Thyroid gland (tissue), 4 donors: ENCODE data around the gene SLC22A7. TPM values are rescaled to one million over a fixed set of nuclear protein-coding genes. Genes with fewer than 3 reads are reported as not detected.

Experiments
- DNase-seq, 2 donors: peaks; one replicate each; pipeline ENCODE4 v3.0.0-alpha.2; 2019
- H3K27ac ChIP-seq, 3 donors: fragments of 200-600 bp; sonication (generic); 1 replicate in 2 of 3; 2 replicates in 1 of 3; pipeline ENCODE4 v1.5.1; 2016 to 2019; ENCODE audit warnings: mild to moderate bottlenecking in 1 of 3, moderate library complexity in 1 of 3
- H3K27me3 ChIP-seq: fragments of 200-600 bp; sonication (generic); one replicate; pipeline ENCODE4 v1.5.1; 2019
- H3K36me3 ChIP-seq, 2 donors: fragments of 200-600 bp; sonication (generic); one replicate each; pipeline ENCODE4 v1.5.1; 2016 to 2019
- H3K4me1 ChIP-seq, 2 donors: fragments of 200-600 bp; sonication (generic); one replicate each; pipeline ENCODE4 v1.5.1; 2017 to 2019
- H3K4me3 ChIP-seq, 3 donors: fragments of 200-600 bp; sonication (generic); replicated peaks in 1 of 3; 1 replicate in 2 of 3; 2 replicates in 1 of 3; pipeline ENCODE4 v1.5.1; 2016; ENCODE audit warnings: mild to moderate bottlenecking in 1 of 3
- H3K9me3 ChIP-seq: fragments of 200-600 bp; sonication (generic); one replicate; pipeline ENCODE4 v1.5.1; 2017
- CTCF ChIP-seq, 6 experiments: fragments of 200-600 bp in 3 of 6; fragments of 450-650 bp in 3 of 6; sonication (generic) in 3 of 6; IDR thresholded peaks; one replicate each; pipeline ENCODE4 v1.5.1; 2016 to 2019; ENCODE audit warnings: antibody characterized with exemption in 6 of 6, mild to moderate bottlenecking in 2 of 6, inconsistent platforms in 1 of 6, moderate library complexity in 1 of 6
- POLR2A ChIP-seq, 2 donors: fragments of 450-650 bp; IDR thresholded peaks; one replicate each; pipeline ENCODE4 v1.6.1; 2017; ENCODE audit warnings: antibody characterized with exemption in 2 of 2, mild to moderate bottlenecking in 2 of 2, moderate library complexity in 1 of 2
- WGBS, 2 donors: methylation state at CpG; one replicate each; pipeline ENCODE4 v1.1.5; 2017; 5-methylcytosine and 5-hydroxymethylcytosine counted together
- intact Hi-C: fragments of 100-400 bp; cut with DNase I; formaldehyde crosslinking; loops from one replicate; pipeline ENCODE4 v1.15.1; 2023
- total RNA-seq, 4 donors: library from RNA; depleted of rRNA; stranded (reverse); fragments of >200 nt; gene quantifications; one replicate each; pipeline ENCODE4 v1.2.3, GENCODE V29; 2016

Gene SLC22A7
- total RNA-seq, 4 donors from 2014 or later: not detected

- Histone ChIP-seq H3K9me3 (no peaks in the 10 kb centered on the region), H3K27me3 (no peaks in the 10 kb centered on the region), H3K36me3 (no peaks in the 10 kb centered on the region), H3K27ac (peak overlapping the region; percentile 44 to 49 (median 48)), H3K4me1 (peaks cover 33 to 53% of the 10 kb centered on the region in 2 donors), H3K4me3 (no peak overlapping the region)
- DNase-seq: peak; percentile 31 to 56
- 47 to 59% methylated on average over 8 of the region's 8 CpGs for WGBS, 2 donors
- intact Hi-C loops: no loop called here
- TF ChIP-seq CTCF (IDR thresholded peaks at IDR 0.05): no peak
- no peak for TF ChIP-seq POLR2A (IDR thresholded peaks at IDR 0.05)
These were observed 26.8 kb upstream of the SLC22A7 start for GRCh38 chr6:43271103-43271815.

DNA sequence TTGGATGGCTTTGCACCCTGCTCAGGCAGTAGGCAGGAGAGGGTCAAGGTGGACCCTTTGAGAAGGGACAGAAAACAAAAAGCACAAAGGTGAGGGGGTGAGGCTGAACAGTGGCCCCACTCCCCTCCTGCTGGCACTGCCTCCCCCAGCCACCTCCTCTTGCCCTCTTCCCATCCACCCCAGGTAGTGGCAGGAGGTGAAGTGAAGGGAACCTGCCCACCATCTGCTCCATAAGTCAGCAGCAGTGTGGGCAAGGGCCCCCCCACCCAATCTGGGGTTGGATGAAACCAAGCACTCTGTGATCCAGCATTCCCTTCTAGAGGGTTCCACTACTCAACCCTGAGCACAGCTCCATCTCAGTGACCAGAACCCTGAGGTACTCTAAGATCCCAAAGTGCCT, 26.1 kb upstream of the SLC22A7 start:
- Histone ChIP-seq H3K4me1 (peaks cover 33 to 56% of the 10 kb centered on the region in 2 donors), H3K36me3 (no peaks in the 10 kb centered on the region), H3K27me3 (no peaks in the 10 kb centered on the region), H3K9me3 (no peaks in the 10 kb centered on the region), H3K4me3 (no peak overlapping the region), H3K27ac (no peak overlapping the region)
- intact Hi-C loops: no loop called here
- DNase-seq: no peak
- TF ChIP-seq POLR2A (IDR thresholded peaks at IDR 0.05): no peak
- no peak for TF ChIP-seq CTCF (IDR thresholded peaks at IDR 0.05)

GRCh38 chr6:43273707-43274106, 24.4 kb upstream of the SLC22A7 start:
- Histone ChIP-seq H3K27ac (no peak overlapping the region), H3K9me3 (no peaks in the 10 kb centered on the region), H3K36me3 (no peaks in the 10 kb centered on the region), H3K27me3 (no peaks in the 10 kb centered on the region), H3K4me3 (no peak overlapping the region), H3K4me1 (peaks cover 33 to 46% of the 10 kb centered on the region in 2 donors)
- no peak for DNase-seq
- TF ChIP-seq POLR2A (IDR thresholded peaks at IDR 0.05) (no peak), CTCF (IDR thresholded peaks at IDR 0.05) (no peak)
- intact Hi-C loops: no loop called here
- WGBS, 2 donors: 54 to 63% methylated on average over 2 of the region's 2 CpGs

DNA sequence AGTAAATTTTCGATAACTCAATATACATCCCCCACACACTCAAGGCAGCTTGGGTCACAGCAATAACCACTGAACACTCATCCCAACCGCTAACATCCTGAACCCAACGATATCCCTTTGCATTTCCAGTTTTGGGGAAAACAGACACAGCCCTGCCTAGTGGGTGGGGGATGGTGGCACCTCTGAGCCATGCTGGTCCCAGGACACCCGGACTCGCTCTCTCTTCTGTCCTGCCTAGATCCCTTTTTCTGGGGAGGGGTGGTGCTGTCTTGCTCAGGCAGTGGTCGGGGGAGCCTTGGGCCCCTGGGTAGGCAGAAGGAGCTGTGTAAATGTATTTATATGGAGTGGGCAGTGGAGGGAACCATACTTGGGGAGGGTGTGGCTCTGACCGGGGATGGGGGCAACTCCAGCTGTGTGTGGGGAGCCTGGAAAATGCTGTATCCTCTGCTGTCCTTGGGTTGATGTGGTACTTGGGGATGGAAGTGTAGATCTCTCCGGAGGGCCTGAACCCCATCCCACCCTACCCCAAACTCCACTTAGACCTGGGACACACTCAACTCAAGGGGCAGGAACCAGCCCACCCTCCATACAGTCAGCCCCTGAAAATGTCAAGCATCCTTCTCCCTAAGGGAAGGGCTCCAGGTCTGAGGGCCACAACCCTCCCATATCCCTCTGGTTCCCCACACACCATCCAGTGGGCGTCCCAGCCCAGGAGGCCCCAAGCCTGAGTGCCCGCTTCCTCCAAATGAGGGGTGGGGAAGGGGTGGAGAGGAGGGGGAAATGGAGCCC, 23.7 kb upstream of the SLC22A7 start:
- no peaks in the 10 kb centered on the region for H3K36me3 ChIP-seq
- 76 to 79% methylated on average over 8 to 10 of the region's 10 CpGs for WGBS, 2 donors
- H3K4me1 ChIP-seq: peaks cover 29 to 40% of the 10 kb centered on the region in 2 donors
- no peak for DNase-seq
- H3K27ac ChIP-seq: no peak overlapping the region
- no peaks in the 10 kb centered on the region for H3K9me3 ChIP-seq
- intact Hi-C loops: no loop called here
- no peaks in the 10 kb centered on the region for H3K27me3 ChIP-seq
- no peak overlapping the region for H3K4me3 ChIP-seq
- TF ChIP-seq POLR2A (IDR thresholded peaks at IDR 0.05) (no peak), CTCF (IDR thresholded peaks at IDR 0.05) (no peak)
